Activated CD4-positive, alpha-beta T cell treated with anti-CD3 and anti-CD28 coated beads, Interleukin-2, amount 10 ng/mL, durations not matched to agents 7 days and 5 days (primary cell): ENCODE data around the gene PIK3CA. TPM values are rescaled to one million over a fixed set of nuclear protein-coding genes. Genes with fewer than 3 reads are reported as not detected.
"Not testable (repeated sequence)": the region's sequence is repeated elsewhere in the genome, so short reads cannot be mapped to it uniquely, and the experiment has no call there.

Source experiments
- CTCF ChIA-PET: fragments of 350-600 bp; sonication (Branson Sonifier 250); formaldehyde crosslinking; loops from one replicate; lab custom pipeline; 2021; ENCODE audit warnings: antibody characterized with exemption; lab: Charles Lee
- POLR2A ChIA-PET: fragments of 350-600 bp; sonication (Branson Sonifier 250); formaldehyde crosslinking; loops from one replicate; lab custom pipeline; 2021; ENCODE audit warnings: antibody characterized with exemption; lab: Charles Lee
- DNase-seq: peaks from one replicate; pipeline ENCODE4 v3.0.0-alpha.2; 2020
- H3K27ac Mint-ChIP-seq: one replicate; pipeline ENCODE4 v1.8.0; 2021; ENCODE audit warnings: mild to moderate bottlenecking, moderate library complexity, mixed read lengths
- H3K27me3 Mint-ChIP-seq: one replicate; pipeline ENCODE4 v1.8.0; 2021; ENCODE audit warnings: mixed read lengths
- H3K36me3 Mint-ChIP-seq: one replicate; pipeline ENCODE4 v1.8.0; 2021; ENCODE audit warnings: low read depth, mixed read lengths
- H3K4me1 Mint-ChIP-seq: one replicate; pipeline ENCODE4 v1.8.0; 2021; ENCODE audit warnings: mixed read lengths
- H3K4me3 Mint-ChIP-seq: one replicate; pipeline ENCODE4 v1.8.0; 2021; ENCODE audit warnings: mild to moderate bottlenecking, moderate library complexity, mixed read lengths
- H3K9me3 Mint-ChIP-seq: one replicate; pipeline ENCODE4 v1.8.0; 2021; ENCODE audit warnings: mixed read lengths
- total RNA-seq, 2 experiments: library from RNA; stranded (reverse); gene quantifications; one replicate each; pipeline ENCODE4 v1.2.3, GENCODE V29; 2021

PIK3CA gene
- 10 to 100 TPM; 23.4 to 28.0 TPM for total RNA-seq

DNA sequence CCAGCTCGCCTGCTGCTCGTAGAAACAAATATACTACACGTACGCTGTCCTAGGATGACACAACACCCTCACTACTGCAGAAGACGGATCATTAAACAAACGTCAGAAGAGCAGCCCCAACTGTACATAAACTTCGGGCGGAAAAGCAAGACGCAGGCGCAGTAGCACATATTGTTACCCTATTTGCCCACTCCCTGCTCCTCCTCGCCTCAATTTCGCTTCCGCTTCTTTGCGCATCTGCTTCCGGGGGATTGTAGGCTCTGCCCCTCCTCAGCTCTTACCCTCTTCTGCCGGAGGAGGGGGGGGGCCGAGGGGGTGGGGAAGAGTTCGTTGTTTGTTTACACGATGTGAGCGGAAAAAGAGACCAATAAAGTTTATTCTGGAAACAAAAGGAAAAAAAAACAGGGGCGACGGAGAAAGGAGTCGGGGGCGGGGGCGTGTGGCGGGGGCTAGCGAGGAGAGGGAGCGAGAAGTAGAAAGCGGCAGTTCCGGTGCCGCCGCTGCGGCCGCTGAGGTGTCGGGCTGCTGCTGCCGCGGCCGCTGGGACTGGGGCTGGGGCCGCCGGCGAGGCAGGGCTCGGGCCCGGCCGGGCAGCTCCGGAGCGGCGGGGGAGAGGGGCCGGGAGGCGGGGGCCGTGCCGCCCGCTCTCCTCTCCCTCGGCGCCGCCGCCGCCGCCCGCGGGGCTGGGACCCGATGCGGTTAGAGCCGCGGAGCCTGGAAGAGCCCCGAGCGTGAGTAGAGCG lies at the start of gene PIK3CA:
Gene PIK3CA, plus strand, starts transcription at position 485 of the 743 bp plus-strand sequence. CDS start 50,469 bp downstream, outside the sequence.
- peak; percentile 97 for DNase-seq
- Mint-ChIP-seq H3K4me1 (peaks cover 37% of the 10 kb centered on the region), H3K27me3 (peaks cover 15% of the 10 kb centered on the region), H3K36me3 (no peaks in the 10 kb centered on the region), H3K4me3 (peak within 1 kb of the TSS; percentile 94), H3K9me3 (no peaks in the 10 kb centered on the region), H3K27ac (peak within 1 kb of the TSS; percentile 94)
- ChIA-PET CTCF (interaction anchor here (0.6 to 1.7 kb wide), 8 partner anchors 10 to 408 kb away, joined by 3 to 5 read pairs (median 3); no protein-coding TSS in a partner anchor), POLR2A (interaction anchor here (1.0 kb wide), 1 partner anchor 110 kb away, joined by 3 read pairs; no protein-coding TSS in a partner anchor)

- ChIA-PET POLR2A (no interaction called here), CTCF (interaction anchor here (0.6 to 2.6 kb wide), 6 partner anchors 10 to 217 kb away, joined by 3 to 8 read pairs (median 3); no protein-coding TSS in a partner anchor)
- Mint-ChIP-seq H3K27me3 (no peaks in the 10 kb centered on the region), H3K9me3 (no peaks in the 10 kb centered on the region), H3K4me3 (no peak overlapping the region), H3K4me1 (no peaks in the 10 kb centered on the region), H3K27ac (no peak overlapping the region), H3K36me3 (no peaks in the 10 kb centered on the region)
- no peak for DNase-seq
These were observed 49.6 kb upstream of the PIK3CA start for GRCh38 chr3:179098388-179099077.

DNA sequence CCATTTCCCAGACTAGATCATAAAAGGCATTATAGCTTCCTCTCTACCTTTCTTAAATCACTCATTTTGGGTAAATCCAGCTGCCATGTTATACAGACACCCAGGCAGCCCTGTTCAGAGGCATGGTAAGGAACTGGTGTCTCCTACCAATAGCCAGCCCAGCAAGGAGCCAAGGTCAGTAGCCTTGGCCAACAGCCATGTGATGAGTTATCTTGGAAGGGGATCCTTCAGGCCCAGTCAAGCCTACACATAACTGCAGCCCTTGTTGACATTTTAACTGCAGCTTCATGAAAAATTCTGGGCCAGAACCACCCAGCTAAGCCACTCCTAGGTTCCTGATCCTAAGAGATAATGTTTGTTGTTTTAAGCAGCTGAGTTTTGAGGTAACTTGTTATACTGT lies 47.5 kb upstream of the PIK3CA start:
- peaks cover 4% of the 10 kb centered on the region for H3K4me1 Mint-ChIP-seq
- H3K9me3 Mint-ChIP-seq = no peaks in the 10 kb centered on the region
- POLR2A ChIA-PET = no interaction called here
- CTCF ChIA-PET = interaction anchor here (1.2 kb wide), 1 partner anchor 35 kb away, joined by 3 read pairs; no protein-coding TSS in a partner anchor
- no peaks in the 10 kb centered on the region for H3K27me3 Mint-ChIP-seq
- H3K4me3 Mint-ChIP-seq = no peak overlapping the region
- no peaks in the 10 kb centered on the region for H3K36me3 Mint-ChIP-seq
- DNase-seq = no peak
- no peak overlapping the region for H3K27ac Mint-ChIP-seq

DNA sequence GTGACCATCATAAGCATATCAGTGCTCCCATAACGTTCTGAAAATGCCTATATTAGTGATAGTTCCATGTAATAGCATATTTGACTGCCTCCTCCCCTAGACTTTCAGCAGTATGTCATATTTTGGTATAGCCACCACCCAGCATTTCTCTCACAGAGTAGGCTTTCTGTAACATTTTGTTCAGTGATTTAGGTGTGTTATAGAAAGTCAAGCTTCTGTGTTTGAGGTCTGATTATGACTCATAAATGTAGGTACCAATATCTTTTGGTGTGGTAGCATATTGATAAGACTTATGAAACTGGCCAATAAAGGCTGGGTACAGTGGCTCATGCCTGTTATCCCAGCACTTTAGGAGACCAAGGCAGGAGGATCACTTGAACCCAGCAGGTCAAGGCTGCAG lies 42.3 kb upstream of the PIK3CA start:
- ChIA-PET POLR2A (no interaction called here), CTCF (interaction anchor here (0.6 kb wide), 1 partner anchor 77 kb away, joined by 3 read pairs; no protein-coding TSS in a partner anchor)
- H3K4me1 Mint-ChIP-seq = peaks cover 6% of the 10 kb centered on the region
- H3K9me3 Mint-ChIP-seq = peaks cover 2% of the 10 kb centered on the region
- DNase-seq = no peak
- H3K36me3 Mint-ChIP-seq = no peaks in the 10 kb centered on the region
- H3K27me3 Mint-ChIP-seq = peaks cover 6% of the 10 kb centered on the region
- H3K4me3 Mint-ChIP-seq = no peak overlapping the region
- H3K27ac Mint-ChIP-seq = no peak overlapping the region

GRCh38 chr3:179107617-179108016 lies 40.5 kb upstream of the PIK3CA start:
- Mint-ChIP-seq H3K9me3 (peaks cover 2% of the 10 kb centered on the region), H3K36me3 (no peaks in the 10 kb centered on the region), H3K4me1 (peaks cover 6% of the 10 kb centered on the region), H3K27me3 (peaks cover 10% of the 10 kb centered on the region), H3K27ac (no peak overlapping the region), H3K4me3 (no peak overlapping the region)
- ChIA-PET CTCF (no interaction called here), POLR2A (no interaction called here)
- DNase-seq = no peak

DNA sequence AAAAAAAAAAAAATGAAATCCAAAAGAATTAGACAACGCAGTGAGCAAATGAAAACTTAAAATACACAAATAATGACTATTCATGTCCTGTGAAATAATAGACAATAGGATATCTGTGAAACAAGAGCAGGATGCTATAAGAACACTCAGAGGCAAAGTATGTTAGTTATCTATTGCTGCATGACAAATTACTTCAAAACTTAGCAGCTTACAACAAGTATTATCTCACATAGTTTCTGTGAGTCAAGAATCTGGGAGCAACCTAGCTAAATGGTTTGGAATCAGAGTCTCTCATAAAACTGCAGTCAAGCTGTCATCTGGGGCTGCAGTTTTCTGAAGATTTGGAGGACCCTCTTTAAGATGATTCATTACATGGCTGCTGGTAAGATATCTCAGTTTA lies 40.1 kb upstream of the PIK3CA start:
- no peak overlapping the region for H3K4me3 Mint-ChIP-seq
- no peaks in the 10 kb centered on the region for H3K36me3 Mint-ChIP-seq
- H3K9me3 Mint-ChIP-seq = peaks cover 2% of the 10 kb centered on the region
- no peak overlapping the region for H3K27ac Mint-ChIP-seq
- H3K4me1 Mint-ChIP-seq = peaks cover 6% of the 10 kb centered on the region
- ChIA-PET POLR2A (no interaction called here), CTCF (no interaction called here)
- DNase-seq = no peak
- peaks cover 12% of the 10 kb centered on the region for H3K27me3 Mint-ChIP-seq

DNA sequence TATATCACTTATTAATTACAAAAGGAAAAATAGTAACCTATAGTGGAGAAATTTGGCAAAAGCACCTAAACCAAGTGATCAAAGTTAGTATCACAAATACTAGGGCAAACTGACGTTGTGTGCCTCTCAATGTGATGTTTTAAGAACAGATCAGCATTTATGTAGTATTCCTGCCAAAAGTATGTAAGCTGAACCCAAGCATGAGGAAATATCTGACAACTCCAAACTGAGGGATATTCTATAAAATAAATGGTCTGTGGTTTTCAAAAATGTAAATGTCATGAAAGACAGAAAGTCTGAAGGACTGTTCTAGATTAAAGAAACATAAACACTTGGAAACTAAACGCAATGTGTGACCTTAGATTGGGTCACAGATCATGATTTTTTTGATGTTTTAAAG lies 34.3 kb upstream of the PIK3CA start:
- CTCF ChIA-PET = interaction anchor here (0.6 kb wide), 1 partner anchor 19 kb away, joined by 3 read pairs; no protein-coding TSS in a partner anchor
- Mint-ChIP-seq H3K4me3 (no peak overlapping the region), H3K27ac (no peak overlapping the region), H3K27me3 (peaks cover 17% of the 10 kb centered on the region), H3K4me1 (no peaks in the 10 kb centered on the region), H3K9me3 (peaks cover 2% of the 10 kb centered on the region), H3K36me3 (no peaks in the 10 kb centered on the region)
- DNase-seq = no peak
- POLR2A ChIA-PET = no interaction called here

GRCh38 chr3:179115444-179115843 lies 32.7 kb upstream of the PIK3CA start:
- H3K36me3 Mint-ChIP-seq, H3K4me1 Mint-ChIP-seq, CTCF ChIA-PET, H3K9me3 Mint-ChIP-seq, H3K4me3 Mint-ChIP-seq, H3K27ac Mint-ChIP-seq, DNase-seq, POLR2A ChIA-PET: not testable (repeated sequence)
- H3K27me3 Mint-ChIP-seq = peaks cover 17% of the 10 kb centered on the region

GRCh38 chr3:179116816-179117215 lies 31.3 kb upstream of the PIK3CA start:
- Mint-ChIP-seq H3K27me3 (peaks cover 15% of the 10 kb centered on the region), H3K4me1 (no peaks in the 10 kb centered on the region), H3K27ac (no peak overlapping the region), H3K4me3 (no peak overlapping the region), H3K36me3 (no peaks in the 10 kb centered on the region), H3K9me3 (peaks cover 3% of the 10 kb centered on the region)
- DNase-seq = no peak
- ChIA-PET CTCF (no interaction called here), POLR2A (no interaction called here)

GRCh38 chr3:179132191-179132890 lies 15.8 kb upstream of the PIK3CA start:
- H3K9me3 Mint-ChIP-seq, H3K27ac Mint-ChIP-seq, H3K27me3 Mint-ChIP-seq, H3K36me3 Mint-ChIP-seq, CTCF ChIA-PET, DNase-seq, POLR2A ChIA-PET, H3K4me1 Mint-ChIP-seq, H3K4me3 Mint-ChIP-seq: not testable (repeated sequence)

GRCh38 chr3:179133575-179133974 lies 14.6 kb upstream of the PIK3CA start:
- no peak overlapping the region for H3K27ac Mint-ChIP-seq
- CTCF ChIA-PET = no interaction called here

GRCh38 chr3:179136195-179136594 lies 12.0 kb upstream of the PIK3CA start:
- ChIA-PET POLR2A (no interaction called here), CTCF (interaction anchor here (0.6 to 1.5 kb wide), 5 partner anchors 26 to 179 kb away, joined by 3 to 6 read pairs (median 4); no protein-coding TSS in a partner anchor)
- Mint-ChIP-seq H3K4me1 (peaks cover 6% of the 10 kb centered on the region), H3K27ac (no peak overlapping the region), H3K9me3 (no peaks in the 10 kb centered on the region), H3K36me3 (no peaks in the 10 kb centered on the region), H3K4me3 (no peak overlapping the region), H3K27me3 (peaks cover 15% of the 10 kb centered on the region)
- DNase-seq = no peak

More at GRCh38 chr3:179133575-179133974, 14.6 kb upstream of the PIK3CA start:
- Mint-ChIP-seq H3K36me3 (no peaks in the 10 kb centered on the region), H3K4me1 (peaks cover 6% of the 10 kb centered on the region), H3K4me3 (no peak overlapping the region), H3K27me3 (peaks cover 9% of the 10 kb centered on the region), H3K9me3 (no peaks in the 10 kb centered on the region)
- no peak for DNase-seq
- POLR2A ChIA-PET = no interaction called here
